GM12878 (cell line): ENCODE data around the gene PRPS1. TPM values are rescaled to one million over a fixed set of nuclear protein-coding genes. Genes with fewer than 3 reads are reported as not detected.
A peak's percentile ranks its signal among the peaks of the same experiment; 100 is the strongest.

Experiments
- ATF2 ChIP-seq: IDR thresholded peaks from 2 replicates; pipeline ENCODE4 v1.6.1; 2012; ENCODE audit warnings: low read length, inconsistent platforms
- EP300 ChIP-seq, 2 experiments: fragments of 150-350 bp in 1 of 2; IDR thresholded peaks; 2 replicates each; pipeline ENCODE4 v1.6.1; 2011 to 2012; ENCODE audit warnings: low read depth in 2 of 2, low read length in 2 of 2, borderline replicate concordance in 1 of 2, improper control_type of control experiment in 1 of 2, inconsistent platforms in 1 of 2; ENCODE audit not compliant: control insufficient read depth in 1 of 2
- FOXM1 ChIP-seq: IDR thresholded peaks from 2 replicates; pipeline ENCODE4 v1.6.1; 2012; ENCODE audit warnings: low read depth, mild to moderate bottlenecking, inconsistent platforms, low read length, moderate library complexity
- GABPA ChIP-seq: IDR thresholded peaks from 2 replicates; pipeline ENCODE4 v1.6.1; 2014; ENCODE audit warnings: antibody characterized with exemption, low read depth, mild to moderate bottlenecking, inconsistent platforms
- HDGF ChIP-seq: fragments of 450-650 bp; IDR thresholded peaks from 2 replicates; pipeline ENCODE4 v1.6.1; 2016; ENCODE audit warnings: antibody characterized with exemption
- NFIC ChIP-seq: IDR thresholded peaks from 2 replicates; pipeline ENCODE4 v1.6.1; 2012; ENCODE audit warnings: low read depth, mild to moderate bottlenecking, inconsistent platforms, low read length, moderate library complexity
- PKNOX1 ChIP-seq: fragments of 450-650 bp; IDR thresholded peaks from 2 replicates; pipeline ENCODE4 v1.6.1; 2016; ENCODE audit warnings: mild to moderate bottlenecking
- RBBP5 ChIP-seq: fragments of 200-600 bp; sonication (generic); conservative IDR thresholded peaks from 2 replicates; pipeline ENCODE4 v1.6.1; 2016
- STAT1 ChIP-seq: fragments of 450-650 bp; conservative IDR thresholded peaks from 2 replicates; pipeline ENCODE4 v1.6.1; 2014; ENCODE audit warnings: antibody characterized with exemption, mild to moderate bottlenecking
- TCF7 ChIP-seq: IDR thresholded peaks from 2 replicates; pipeline ENCODE4 v1.6.1; 2014; ENCODE audit warnings: antibody characterized with exemption, borderline replicate concordance
- ZNF207 ChIP-seq: fragments of 450-650 bp; IDR thresholded peaks from 2 replicates; pipeline ENCODE4 v1.6.1; 2014; ENCODE audit warnings: antibody characterized with exemption, mild to moderate bottlenecking, borderline replicate concordance
- ZNF384 ChIP-seq: IDR thresholded peaks from 2 replicates; pipeline ENCODE4 v1.6.1; 2012; ENCODE audit warnings: low read depth, mild to moderate bottlenecking, low read length, improper control_type of control experiment, borderline replicate concordance
- ZSCAN29 ChIP-seq: fragments of 450-650 bp; IDR thresholded peaks from 2 replicates; pipeline ENCODE4 v1.6.1; 2017; ENCODE audit warnings: mild to moderate bottlenecking, moderate library complexity
- polyA plus RNA-seq, 11 experiments: library from polyadenylated mRNA; depleted of rRNA in 4 of 11; unstranded in 6 of 11; stranded (reverse) in 5 of 11; fragments of >200 nt; fragmentation: Nextera tagmentation in 4 of 11; fragmentation: Illumina TruSeq in 1 of 11; extraction: Ambion mirVana in 4 of 11; extraction: Trizol in 1 of 11; gene quantifications; 1 replicate in 1 of 11; 2 replicates in 10 of 11; pipeline versions ENCODE4 v1.2.1 to v1.2.3, GENCODE V29; 2011 to 2016; ENCODE audit warnings: inconsistent platforms in 2 of 11, missing spikeins in 2 of 11, low read depth in 1 of 11
- total RNA-seq, 4 experiments: library from RNA; depleted of rRNA in 3 of 4; stranded (reverse); fragments of >200 nt in 3 of 4; fragmentation: Illumina TruSeq in 1 of 4; extraction: Trizol in 1 of 4; gene quantifications; 2 replicates each; pipeline versions ENCODE4 v1.2.1 to v1.2.3, GENCODE V29; 2013 to 2021
- TF ChIP-seq, protein P1 (sequence below): fragments of 450-650 bp; IDR thresholded peaks from 2 replicates; pipeline ENCODE4 v1.6.1; 2017; ENCODE audit warnings: mild to moderate bottlenecking, low read depth, inconsistent platforms; ENCODE audit not compliant: poor library complexity, severe bottlenecking
- TF ChIP-seq, protein P2 (sequence below): fragments of 150-350 bp; IDR thresholded peaks from 2 replicates; pipeline ENCODE4 v1.6.1; 2016; ENCODE audit warnings: low read depth, low read length
- TF ChIP-seq, protein P3 (sequence below), 3 experiments: IDR thresholded peaks in 2 of 3; conservative IDR thresholded peaks in 1 of 3; 2 replicates each; pipeline ENCODE4 v1.5.1; 2011; ENCODE audit warnings: low read depth in 3 of 3, low read length in 3 of 3, mild to moderate bottlenecking in 3 of 3, control low read depth in 2 of 3, moderate library complexity in 2 of 3, inconsistent platforms in 1 of 3, mixed read lengths in 1 of 3; ENCODE audit not compliant: control insufficient read depth in 2 of 3, insufficient read depth in 1 of 3; ENCODE audit errors: extremely low read depth in 1 of 3
- TF ChIP-seq, protein P4 (sequence below): fragments of 450-650 bp; IDR thresholded peaks from 2 replicates; pipeline ENCODE4 v1.6.1; 2017; ENCODE audit warnings: borderline replicate concordance

Gene PRPS1
- total and polyA plus RNA-seq, 10 of the 15 experiments (the other 5 are each of a cell fraction or from before 2014, with no cell fraction given): 26.5 to 86.5 (median 61.1) TPM

GRCh38 chrX:107654872-107655761 lies 26.8 kb downstream of the PRPS1 start (continued):
- TF ChIP-seq, protein P1, sequence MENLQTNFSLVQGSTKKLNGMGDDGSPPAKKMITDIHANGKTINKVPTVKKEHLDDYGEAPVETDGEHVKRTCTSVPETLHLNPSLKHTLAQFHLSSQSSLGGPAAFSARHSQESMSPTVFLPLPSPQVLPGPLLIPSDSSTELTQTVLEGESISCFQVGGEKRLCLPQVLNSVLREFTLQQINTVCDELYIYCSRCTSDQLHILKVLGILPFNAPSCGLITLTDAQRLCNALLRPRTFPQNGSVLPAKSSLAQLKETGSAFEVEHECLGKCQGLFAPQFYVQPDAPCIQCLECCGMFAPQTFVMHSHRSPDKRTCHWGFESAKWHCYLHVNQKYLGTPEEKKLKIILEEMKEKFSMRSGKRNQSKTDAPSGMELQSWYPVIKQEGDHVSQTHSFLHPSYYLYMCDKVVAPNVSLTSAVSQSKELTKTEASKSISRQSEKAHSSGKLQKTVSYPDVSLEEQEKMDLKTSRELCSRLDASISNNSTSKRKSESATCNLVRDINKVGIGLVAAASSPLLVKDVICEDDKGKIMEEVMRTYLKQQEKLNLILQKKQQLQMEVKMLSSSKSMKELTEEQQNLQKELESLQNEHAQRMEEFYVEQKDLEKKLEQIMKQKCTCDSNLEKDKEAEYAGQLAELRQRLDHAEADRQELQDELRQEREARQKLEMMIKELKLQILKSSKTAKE: no peak
- TF ChIP-seq HDGF (no peak), PKNOX1 (peak; percentile 32), TCF7 (no peak), ZNF207 (no peak), GABPA (no peak), FOXM1 (no peak), ZSCAN29 (no peak), ZNF384 (no peak), NFIC (no peak), RBBP5 (no peak), EP300 (IDR thresholded peaks at IDR 0.05; ENCODE audit: borderline replicate concordance in 1 of 2, control insufficient read depth in 1 of 2, low read depth in 2 of 2, low read length in 2 of 2) (no peak), ATF2 (no peak), STAT1 (no peak)
- TF ChIP-seq, protein P2, sequence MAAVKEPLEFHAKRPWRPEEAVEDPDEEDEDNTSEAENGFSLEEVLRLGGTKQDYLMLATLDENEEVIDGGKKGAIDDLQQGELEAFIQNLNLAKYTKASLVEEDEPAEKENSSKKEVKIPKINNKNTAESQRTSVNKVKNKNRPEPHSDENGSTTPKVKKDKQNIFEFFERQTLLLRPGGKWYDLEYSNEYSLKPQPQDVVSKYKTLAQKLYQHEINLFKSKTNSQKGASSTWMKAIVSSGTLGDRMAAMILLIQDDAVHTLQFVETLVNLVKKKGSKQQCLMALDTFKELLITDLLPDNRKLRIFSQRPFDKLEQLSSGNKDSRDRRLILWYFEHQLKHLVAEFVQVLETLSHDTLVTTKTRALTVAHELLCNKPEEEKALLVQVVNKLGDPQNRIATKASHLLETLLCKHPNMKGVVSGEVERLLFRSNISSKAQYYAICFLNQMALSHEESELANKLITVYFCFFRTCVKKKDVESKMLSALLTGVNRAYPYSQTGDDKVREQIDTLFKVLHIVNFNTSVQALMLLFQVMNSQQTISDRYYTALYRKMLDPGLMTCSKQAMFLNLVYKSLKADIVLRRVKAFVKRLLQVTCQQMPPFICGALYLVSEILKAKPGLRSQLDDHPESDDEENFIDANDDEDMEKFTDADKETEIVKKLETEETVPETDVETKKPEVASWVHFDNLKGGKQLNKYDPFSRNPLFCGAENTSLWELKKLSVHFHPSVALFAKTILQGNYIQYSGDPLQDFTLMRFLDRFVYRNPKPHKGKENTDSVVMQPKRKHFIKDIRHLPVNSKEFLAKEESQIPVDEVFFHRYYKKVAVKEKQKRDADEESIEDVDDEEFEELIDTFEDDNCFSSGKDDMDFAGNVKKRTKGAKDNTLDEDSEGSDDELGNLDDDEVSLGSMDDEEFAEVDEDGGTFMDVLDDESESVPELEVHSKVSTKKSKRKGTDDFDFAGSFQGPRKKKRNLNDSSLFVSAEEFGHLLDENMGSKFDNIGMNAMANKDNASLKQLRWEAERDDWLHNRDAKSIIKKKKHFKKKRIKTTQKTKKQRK: no peak
- TF ChIP-seq, protein P3, sequence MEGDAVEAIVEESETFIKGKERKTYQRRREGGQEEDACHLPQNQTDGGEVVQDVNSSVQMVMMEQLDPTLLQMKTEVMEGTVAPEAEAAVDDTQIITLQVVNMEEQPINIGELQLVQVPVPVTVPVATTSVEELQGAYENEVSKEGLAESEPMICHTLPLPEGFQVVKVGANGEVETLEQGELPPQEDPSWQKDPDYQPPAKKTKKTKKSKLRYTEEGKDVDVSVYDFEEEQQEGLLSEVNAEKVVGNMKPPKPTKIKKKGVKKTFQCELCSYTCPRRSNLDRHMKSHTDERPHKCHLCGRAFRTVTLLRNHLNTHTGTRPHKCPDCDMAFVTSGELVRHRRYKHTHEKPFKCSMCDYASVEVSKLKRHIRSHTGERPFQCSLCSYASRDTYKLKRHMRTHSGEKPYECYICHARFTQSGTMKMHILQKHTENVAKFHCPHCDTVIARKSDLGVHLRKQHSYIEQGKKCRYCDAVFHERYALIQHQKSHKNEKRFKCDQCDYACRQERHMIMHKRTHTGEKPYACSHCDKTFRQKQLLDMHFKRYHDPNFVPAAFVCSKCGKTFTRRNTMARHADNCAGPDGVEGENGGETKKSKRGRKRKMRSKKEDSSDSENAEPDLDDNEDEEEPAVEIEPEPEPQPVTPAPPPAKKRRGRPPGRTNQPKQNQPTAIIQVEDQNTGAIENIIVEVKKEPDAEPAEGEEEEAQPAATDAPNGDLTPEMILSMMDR (IDR thresholded peaks at IDR 0.05 in 2 of 3, conservative IDR thresholded peaks at IDR 0.05 in 1 of 3; ENCODE audit: control insufficient read depth in 2 of 3, extremely low read depth in 1 of 3, insufficient read depth in 1 of 3, low read depth in 3 of 3, low read length in 3 of 3): peak; percentile 61 to 90 (median 80)
- TF ChIP-seq, protein P4, sequence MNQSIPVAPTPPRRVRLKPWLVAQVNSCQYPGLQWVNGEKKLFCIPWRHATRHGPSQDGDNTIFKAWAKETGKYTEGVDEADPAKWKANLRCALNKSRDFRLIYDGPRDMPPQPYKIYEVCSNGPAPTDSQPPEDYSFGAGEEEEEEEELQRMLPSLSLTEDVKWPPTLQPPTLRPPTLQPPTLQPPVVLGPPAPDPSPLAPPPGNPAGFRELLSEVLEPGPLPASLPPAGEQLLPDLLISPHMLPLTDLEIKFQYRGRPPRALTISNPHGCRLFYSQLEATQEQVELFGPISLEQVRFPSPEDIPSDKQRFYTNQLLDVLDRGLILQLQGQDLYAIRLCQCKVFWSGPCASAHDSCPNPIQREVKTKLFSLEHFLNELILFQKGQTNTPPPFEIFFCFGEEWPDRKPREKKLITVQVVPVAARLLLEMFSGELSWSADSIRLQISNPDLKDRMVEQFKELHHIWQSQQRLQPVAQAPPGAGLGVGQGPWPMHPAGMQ: no peak
